Transverse colon (tissue), 4 donors: ENCODE measurements around the gene IPO11. TPM values are rescaled to one million over a fixed set of nuclear protein-coding genes. Genes with fewer than 3 reads are reported as not detected.
"Not testable (repeated sequence)": the region's sequence is repeated elsewhere in the genome, so short reads cannot be mapped to it uniquely, and the experiment has no call there.

Source experiments
- DNase-seq: peaks from one replicate; pipeline ENCODE4 v3.0.0-alpha.2; 2019
- H3K27ac ChIP-seq, 4 donors: fragments of 200-600 bp; sonication (generic); 2 replicates each; pipeline ENCODE4 v1.5.1; 2016 to 2018; ENCODE audit warnings: inconsistent platforms in 4 of 4
- H3K27me3 ChIP-seq: fragments of 200-600 bp; sonication (generic); 2 replicates; pipeline ENCODE4 v1.5.1; 2017; ENCODE audit warnings: inconsistent platforms
- H3K36me3 ChIP-seq, 4 donors: fragments of 200-600 bp; sonication (generic); 2 replicates each; pipeline ENCODE4 v1.5.1; 2017 to 2019; ENCODE audit warnings: inconsistent platforms in 4 of 4
- H3K4me1 ChIP-seq, 4 donors: fragments of 200-600 bp; sonication (generic); 2 replicates each; pipeline ENCODE4 v1.5.1; 2017 to 2020; ENCODE audit warnings: inconsistent platforms in 4 of 4
- H3K4me3 ChIP-seq, 4 donors: fragments of 200-600 bp; sonication (generic); 1 replicate in 1 of 4; 2 replicates in 3 of 4; pipeline versions ENCODE4 v1.5.1 to v1.6.1; 2017 to 2019; ENCODE audit warnings: inconsistent platforms in 4 of 4
- H3K9me3 ChIP-seq, 2 donors: fragments of 200-600 bp; sonication (generic); 2 replicates each; pipeline ENCODE4 v1.5.1; 2017 to 2019; ENCODE audit warnings: inconsistent platforms in 2 of 2
- EP300 ChIP-seq: sonication (generic); formaldehyde crosslinking; IDR thresholded peaks from one replicate; pipeline ENCODE4 v1.6.1; 2017; ENCODE audit warnings: antibody characterized with exemption, low read depth
- POLR2A ChIP-seq: fragments of 450-650 bp; IDR thresholded peaks from one replicate; pipeline ENCODE4 v1.6.1; 2016; ENCODE audit warnings: antibody characterized with exemption, mild to moderate bottlenecking, moderate library complexity
- POLR2AphosphoS5 ChIP-seq, 3 donors: sonication (generic); formaldehyde crosslinking; IDR thresholded peaks; one replicate each; pipeline ENCODE4 v1.6.1; 2016; ENCODE audit warnings: antibody characterized with exemption in 3 of 3
- WGBS, 2 donors: methylation state at CpG; one replicate each; pipeline ENCODE4 v1.1.5; 2018; ENCODE audit warnings: low coverage in 1 of 2; 5-methylcytosine and 5-hydroxymethylcytosine counted together
- in situ Hi-C, 4 donors: fragments of 200-750 bp; cut with MboI; loops; one replicate each; pipeline versions ENCODE4 v1.15.0 to v1.15.1; 2017; ENCODE audit warnings: low sequenced_read_pairs in 3 of 4, low pct_ligation_motif_present in 1 of 4, low pct_unique_long_range_greater_than_20kb in 1 of 4
- intact Hi-C: fragments of 100-400 bp; cut with DNase I; formaldehyde crosslinking; loops from one replicate; pipeline ENCODE4 v1.15.1; 2023; ENCODE audit warnings: low total_unique reads
- total RNA-seq, 4 donors: library from RNA; depleted of rRNA; stranded (reverse); fragments of >200 nt; gene quantifications; one replicate each; pipeline ENCODE4 v1.1.0, GENCODE V29; 2016
- TF ChIP-seq, protein P1 (sequence below), 5 experiments: fragments of 200-600 bp in 3 of 5; fragments of 450-650 bp in 2 of 5; sonication (generic) in 3 of 5; IDR thresholded peaks; 1 replicate in 2 of 5; 2 replicates in 3 of 5; pipeline ENCODE4 v1.5.1; 2016 to 2017; ENCODE audit warnings: antibody characterized with exemption in 5 of 5, inconsistent platforms in 3 of 5, mild to moderate bottlenecking in 2 of 5, moderate library complexity in 1 of 5

IPO11 gene
- total RNA-seq, 4 donors from 2014 or later, result 6.4 to 37.8 (median 16.3) TPM

DNA sequence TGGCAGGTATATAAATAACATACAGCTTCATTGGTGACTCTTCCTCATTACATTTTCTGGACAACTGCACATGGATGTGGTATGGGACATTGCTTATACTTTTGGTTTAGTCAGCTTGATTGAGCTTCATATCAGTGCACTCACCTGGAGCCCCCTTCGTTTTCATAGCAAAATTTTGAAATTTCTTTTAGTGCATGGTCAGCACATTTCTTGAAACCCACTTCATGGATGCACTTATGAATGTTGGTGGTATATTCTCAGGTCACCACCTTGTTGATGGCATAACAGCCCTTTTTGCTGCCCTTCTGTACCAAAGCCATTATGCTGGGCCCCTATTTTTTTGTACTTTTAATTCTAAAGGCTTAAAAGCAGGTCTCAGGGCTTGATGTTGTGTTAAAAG, 149.3 kb downstream of the IPO11 start:
- Histone ChIP-seq H3K4me1 (no peaks in the 10 kb centered on the region), H3K27ac (no peak overlapping the region), H3K36me3 (peaks cover 0 to 5% (median 1%) of the 10 kb centered on the region in 4 donors), H3K9me3 (peaks cover 0 to 2% of the 10 kb centered on the region in 2 donors), H3K27me3 (no peaks in the 10 kb centered on the region), H3K4me3 (no peak overlapping the region)
- DNase-seq, result no peak
- WGBS, 2 donors, result 92% methylated on average over 1 of the region's 1 CpG; no CpG with 5 or more reads in 1 of the 2 donors
- intact Hi-C loops (no loop called here), in situ Hi-C loops (no loop called here)
- TF ChIP-seq POLR2A (no peak), EP300 (no peak), POLR2AphosphoS5 (IDR thresholded peaks at IDR 0.05) (no peak)
- TF ChIP-seq, protein P1, sequence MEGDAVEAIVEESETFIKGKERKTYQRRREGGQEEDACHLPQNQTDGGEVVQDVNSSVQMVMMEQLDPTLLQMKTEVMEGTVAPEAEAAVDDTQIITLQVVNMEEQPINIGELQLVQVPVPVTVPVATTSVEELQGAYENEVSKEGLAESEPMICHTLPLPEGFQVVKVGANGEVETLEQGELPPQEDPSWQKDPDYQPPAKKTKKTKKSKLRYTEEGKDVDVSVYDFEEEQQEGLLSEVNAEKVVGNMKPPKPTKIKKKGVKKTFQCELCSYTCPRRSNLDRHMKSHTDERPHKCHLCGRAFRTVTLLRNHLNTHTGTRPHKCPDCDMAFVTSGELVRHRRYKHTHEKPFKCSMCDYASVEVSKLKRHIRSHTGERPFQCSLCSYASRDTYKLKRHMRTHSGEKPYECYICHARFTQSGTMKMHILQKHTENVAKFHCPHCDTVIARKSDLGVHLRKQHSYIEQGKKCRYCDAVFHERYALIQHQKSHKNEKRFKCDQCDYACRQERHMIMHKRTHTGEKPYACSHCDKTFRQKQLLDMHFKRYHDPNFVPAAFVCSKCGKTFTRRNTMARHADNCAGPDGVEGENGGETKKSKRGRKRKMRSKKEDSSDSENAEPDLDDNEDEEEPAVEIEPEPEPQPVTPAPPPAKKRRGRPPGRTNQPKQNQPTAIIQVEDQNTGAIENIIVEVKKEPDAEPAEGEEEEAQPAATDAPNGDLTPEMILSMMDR (IDR thresholded peaks at IDR 0.05), result no peak

DNA sequence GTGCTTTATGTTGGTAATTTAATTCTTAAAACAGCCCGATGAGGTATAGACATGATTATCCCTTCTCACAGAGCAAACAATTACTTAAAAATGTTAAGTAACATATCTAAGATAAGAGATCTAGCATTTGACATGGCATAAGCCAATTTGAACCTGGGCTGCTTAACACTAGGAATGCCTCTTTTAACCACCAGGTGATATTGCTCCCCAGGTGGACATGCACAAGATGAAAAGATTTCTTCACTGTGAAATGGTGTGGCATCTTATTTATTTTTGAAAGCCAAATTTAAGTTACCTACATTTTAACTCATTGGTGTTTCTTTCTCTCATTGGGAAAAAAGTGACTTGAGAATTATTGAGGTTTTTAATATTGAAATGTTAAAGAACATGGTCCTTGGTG, 150.3 kb downstream of the IPO11 start:
- TF ChIP-seq POLR2AphosphoS5 (IDR thresholded peaks at IDR 0.05), result no peak
- TF ChIP-seq, protein P1 (IDR thresholded peaks at IDR 0.05), result no peak
- in situ Hi-C loops (no loop called here), intact Hi-C loops (no loop called here)
- Histone ChIP-seq H3K36me3 (peaks cover 0 to 5% (median 2%) of the 10 kb centered on the region in 4 donors), H3K4me3 (no peak overlapping the region), H3K27ac (no peak overlapping the region), H3K4me1 (no peaks in the 10 kb centered on the region), H3K27me3 (no peaks in the 10 kb centered on the region), H3K9me3 (peaks cover 0 to 5% of the 10 kb centered on the region in 2 donors)
- 91 to 94% methylated on average over 1 of the region's 1 CpG for WGBS, 2 donors
- DNase-seq, result no peak

DNA sequence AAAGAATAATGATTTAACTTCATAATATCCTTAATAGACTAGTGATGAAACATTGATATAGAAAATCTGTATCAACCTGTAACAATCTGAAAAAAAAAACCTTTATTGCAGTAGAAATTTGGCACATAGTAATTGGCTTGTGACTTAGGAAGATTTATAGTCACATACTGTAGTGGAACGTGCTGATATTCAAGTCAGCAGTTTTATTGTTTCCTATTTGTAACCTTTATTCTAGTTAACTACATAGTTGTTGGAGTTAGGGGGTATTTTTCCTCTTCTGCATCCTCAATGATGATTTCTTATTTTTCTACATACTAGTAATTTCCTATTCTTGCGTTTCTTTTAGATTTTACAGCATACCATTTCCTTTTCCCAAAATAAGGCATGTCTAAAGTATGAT, 151.5 kb downstream of the IPO11 start:
- no peaks in the 10 kb centered on the region for H3K4me1 ChIP-seq
- in situ Hi-C loops (no loop called here), intact Hi-C loops (no loop called here)
- DNase-seq, result no peak
- no peaks in the 10 kb centered on the region for H3K27me3 ChIP-seq
- WGBS, 2 donors, result 63 to 72% methylated on average over 2 of the region's 2 CpGs
- H3K4me3 ChIP-seq, result no peak overlapping the region
- peaks cover 0 to 5% of the 10 kb centered on the region in 2 donors for H3K9me3 ChIP-seq
- H3K27ac ChIP-seq, result no peak overlapping the region
- H3K36me3 ChIP-seq, result peaks cover 0 to 5% (median 2%) of the 10 kb centered on the region in 4 donors
- TF ChIP-seq EP300 (no peak), POLR2AphosphoS5 (IDR thresholded peaks at IDR 0.05) (no peak), POLR2A (no peak)
- TF ChIP-seq, protein P1 (IDR thresholded peaks at IDR 0.05), result no peak

DNA sequence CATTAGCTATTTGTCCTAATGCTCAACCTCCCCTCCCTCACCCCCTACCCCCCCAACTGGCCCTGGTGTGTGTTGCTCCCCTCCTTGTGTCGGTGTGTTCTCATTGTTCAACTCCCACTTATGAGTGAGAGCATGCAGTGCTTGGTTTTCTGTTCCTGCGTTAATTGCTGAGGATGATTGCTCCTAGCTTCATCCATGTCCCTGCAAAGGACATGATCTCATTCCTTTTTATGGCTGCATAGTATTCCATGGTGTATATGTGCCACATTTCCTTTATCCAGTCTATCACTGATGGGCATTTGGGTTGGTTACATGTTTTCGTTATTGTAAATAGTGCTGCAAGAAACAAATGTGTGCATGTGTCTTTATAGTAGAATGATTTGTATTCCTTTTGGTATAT, 153.2 kb downstream of the IPO11 start:
- intact Hi-C loops, H3K4me1 ChIP-seq, in situ Hi-C loops: not testable (repeated sequence)

DNA sequence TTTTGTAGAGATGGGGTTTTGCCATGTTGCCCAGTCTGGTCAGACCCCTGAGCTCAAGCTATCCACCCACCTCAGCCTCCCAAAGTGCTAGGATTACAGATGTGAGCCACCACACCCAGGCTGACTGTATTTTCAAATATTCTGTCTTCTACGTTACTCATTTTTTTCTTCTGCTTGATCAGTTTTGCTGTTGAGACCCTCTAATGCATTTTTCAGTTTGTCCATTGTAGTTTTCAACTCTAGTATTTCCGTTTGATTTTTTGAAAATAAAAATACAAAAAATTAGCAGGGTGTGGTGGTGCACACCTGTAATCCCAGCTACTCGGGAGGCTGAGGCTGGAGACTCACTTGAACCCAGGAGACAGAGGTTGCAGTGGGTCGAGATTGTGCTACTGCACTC, 155.6 kb downstream of the IPO11 start:
- 90 to 96% methylated on average over 4 of the region's 4 CpGs for WGBS, 2 donors
- in situ Hi-C loops, result no loop called here
- H3K9me3 ChIP-seq, result peaks cover 0 to 5% of the 10 kb centered on the region in 2 donors

More for the DNA sequence above, 153.2 kb downstream of the IPO11 start:
- not testable (repeated sequence) for H3K27me3 ChIP-seq, H3K36me3 ChIP-seq, H3K27ac ChIP-seq, H3K4me3 ChIP-seq, H3K9me3 ChIP-seq, DNase-seq
- WGBS, 2 donors, result 50 to 67% methylated on average over 2 to 3 of the region's 3 CpGs

More for the DNA sequence above, 155.6 kb downstream of the IPO11 start:
- Histone ChIP-seq H3K27ac (no peak overlapping the region), H3K27me3 (no peaks in the 10 kb centered on the region), H3K4me3 (no peak overlapping the region), H3K36me3 (peaks cover 0 to 5% (median 2%) of the 10 kb centered on the region in 4 donors), H3K4me1 (no peaks in the 10 kb centered on the region)
- intact Hi-C loops, result no loop called here
- no peak for TF ChIP-seq POLR2A
- TF ChIP-seq, protein P1 (IDR thresholded peaks at IDR 0.05), result no peak
- no peak for TF ChIP-seq POLR2AphosphoS5 (IDR thresholded peaks at IDR 0.05)
- TF ChIP-seq EP300, result no peak
- DNase-seq, result no peak
